SK-N-SH (cell line): ENCODE measurements around the gene CCDC150. TPM values are rescaled to one million over a fixed set of nuclear protein-coding genes. Genes with fewer than 3 reads are reported as not detected.

Source experiments
- CTCF ChIA-PET: fragments of 300-600, 350-600 bp; formaldehyde crosslinking; extraction: SDS; loops from one replicate; lab custom pipeline; 2021; lab: Yijun Ruan, JAX
- POLR2A ChIA-PET: fragments of 350-600 bp; sonication (Branson Sonifier 250); formaldehyde crosslinking; extraction: SDS; loops from one replicate; lab custom pipeline; 2020; ENCODE audit warnings: antibody characterized with exemption, inconsistent platforms; lab: Yijun Ruan, JAX
- DNase-seq: peaks from one replicate; pipeline ENCODE4 v3.0.0; 2012
- H2AFZ ChIP-seq: fragments of 200-600 bp; sonication (generic); 2 replicates; pipeline ENCODE4 v1.8.1; 2016; ENCODE audit warnings: antibody characterized with exemption, mild to moderate bottlenecking, low read depth
- H3F3A ChIP-seq: fragments of 200-600 bp; sonication (generic); replicated peaks from 2 replicates; pipeline ENCODE3; 2016; ENCODE audit warnings: antibody characterized with exemption, mild to moderate bottlenecking; ENCODE audit not compliant: insufficient read depth
- H3K27ac ChIP-seq, 2 experiments: fragments of 200-500 bp in 1 of 2; fragments of 200-600 bp in 1 of 2; sonication (Bioruptor generic) in 1 of 2; sonication (generic), shearing (Covaris generic) in 1 of 2; 2 replicates each; pipeline versions ENCODE4 v1.5.1 to v1.6.1; 2014 to 2016; ENCODE audit warnings: low read depth in 2 of 2, inconsistent platforms in 1 of 2, low read length in 1 of 2, mild to moderate bottlenecking in 1 of 2, mixed read lengths in 1 of 2
- H3K27me3 ChIP-seq: fragments of 200-600 bp; sonication (generic), shearing (Covaris generic); 2 replicates; pipeline ENCODE4 v1.6.1; 2016; ENCODE audit warnings: mixed run types; ENCODE audit not compliant: insufficient read depth
- H3K36me3 ChIP-seq, 2 experiments: fragments of 200-500 bp in 1 of 2; fragments of 200-600 bp in 1 of 2; sonication (Bioruptor generic) in 1 of 2; sonication (generic) in 1 of 2; replicated peaks in 1 of 2; 2 replicates each; pipeline versions ENCODE3 to v1.5.1; 2014 to 2016; ENCODE audit warnings: low read length in 1 of 2, mild to moderate bottlenecking in 1 of 2; ENCODE audit not compliant: insufficient read depth in 2 of 2, control insufficient read depth in 1 of 2
- H3K4me1 ChIP-seq, 2 experiments: fragments of 200-500 bp in 1 of 2; fragments of 200-600 bp in 1 of 2; sonication (Bioruptor generic) in 1 of 2; sonication (generic), shearing (Covaris generic) in 1 of 2; 2 replicates each; pipeline versions ENCODE4 v1.5.1 to v1.6.1; 2014 to 2016; ENCODE audit warnings: low read depth in 1 of 2, low read length in 1 of 2, mixed run types in 1 of 2; ENCODE audit not compliant: insufficient read depth in 2 of 2, control insufficient read depth in 1 of 2
- H3K4me2 ChIP-seq: fragments of 200-600 bp; sonication (generic), shearing (Covaris generic); 2 replicates; pipeline ENCODE4 v1.6.1; 2017; ENCODE audit warnings: mixed run types
- H3K4me3 ChIP-seq, 2 experiments: fragments of 200-500 bp in 1 of 2; fragments of 200-600 bp in 1 of 2; sonication (Bioruptor generic) in 1 of 2; sonication (generic), shearing (Covaris generic) in 1 of 2; 2 replicates each; pipeline versions ENCODE4 v1.5.1 to v1.8.1; 2014 to 2016; ENCODE audit warnings: low read depth in 2 of 2, inconsistent platforms in 1 of 2, low read length in 1 of 2, mild to moderate bottlenecking in 1 of 2, mixed read lengths in 1 of 2, moderate library complexity in 1 of 2
- H3K79me2 ChIP-seq: fragments of 200-600 bp; sonication (generic); 2 replicates; pipeline ENCODE4 v1.8.1; 2017; ENCODE audit warnings: mild to moderate bottlenecking; ENCODE audit not compliant: insufficient read depth
- H3K9ac ChIP-seq: fragments of 200-600 bp; sonication (generic); 2 replicates; pipeline ENCODE4 v1.6.1; 2017; ENCODE audit warnings: mixed run types
- H3K9me2 ChIP-seq: fragments of 200-600 bp; sonication (generic); 2 replicates; pipeline ENCODE4 v1.6.1; 2017; ENCODE audit warnings: mixed run types
- H3K9me3 ChIP-seq: fragments of 200-600 bp; sonication (generic); 2 replicates; pipeline ENCODE4 v1.6.1; 2017; ENCODE audit warnings: mixed run types, mild to moderate bottlenecking, moderate library complexity
- H4K20me1 ChIP-seq: fragments of 200-600 bp; sonication (generic); 2 replicates; pipeline ENCODE4 v1.6.1; 2017; ENCODE audit warnings: mild to moderate bottlenecking, mixed run types; ENCODE audit not compliant: insufficient read depth
- CTCF ChIP-seq: fragments of 200-600 bp; sonication (generic); IDR thresholded peaks from 2 replicates; pipeline ENCODE4 v1.6.1; 2017; ENCODE audit warnings: antibody characterized with exemption, mild to moderate bottlenecking, moderate library complexity
- ELF1 ChIP-seq: IDR thresholded peaks from 2 replicates; pipeline ENCODE4 v1.4.0; 2012
- EZH2phosphoT487 ChIP-seq: fragments of 200-600 bp; sonication (generic); IDR thresholded peaks from 2 replicates; pipeline ENCODE4 v1.6.1; 2017; ENCODE audit warnings: low read depth, mixed run types, mild to moderate bottlenecking, antibody characterized with exemption, moderate library complexity, borderline replicate concordance
- FOSL2 ChIP-seq: IDR thresholded peaks from 2 replicates; pipeline ENCODE4 v1.4.0; 2012; ENCODE audit warnings: low read depth, mild to moderate bottlenecking, moderate library complexity, borderline replicate concordance
- GABPA ChIP-seq: IDR thresholded peaks from 2 replicates; pipeline ENCODE4 v1.4.0; 2012; ENCODE audit warnings: low read depth, mild to moderate bottlenecking
- GATA2 ChIP-seq: sonication (generic); formaldehyde crosslinking; IDR thresholded peaks from 2 replicates; pipeline ENCODE4 v1.5.0; 2020; ENCODE audit warnings: mild to moderate bottlenecking, missing genetic modification reagents
- MEF2A ChIP-seq: IDR thresholded peaks from 2 replicates; pipeline ENCODE4 v1.4.0; 2012; ENCODE audit warnings: low read depth, borderline replicate concordance
- PBX3 ChIP-seq: IDR thresholded peaks from 2 replicates; pipeline ENCODE4; 2012
- RAD21 ChIP-seq: IDR thresholded peaks from 2 replicates; pipeline ENCODE4 v1.6.1; 2012; ENCODE audit warnings: mild to moderate bottlenecking, low read length
- RCOR1 ChIP-seq: fragments of 150-350 bp; IDR thresholded peaks from 2 replicates; pipeline ENCODE4 v1.6.1; 2017; ENCODE audit warnings: antibody characterized with exemption, low read length
- REST ChIP-seq: IDR thresholded peaks from 2 replicates; pipeline ENCODE4 v1.6.1; 2012; ENCODE audit warnings: mild to moderate bottlenecking, low read depth, low read length, moderate library complexity
- RFX5 ChIP-seq: IDR thresholded peaks from 2 replicates; pipeline ENCODE4 v1.6.1; 2012; ENCODE audit warnings: mild to moderate bottlenecking, improper control_type of control experiment, low read length
- SMC3 ChIP-seq: IDR thresholded peaks from 2 replicates; pipeline ENCODE4 v1.6.1; 2012; ENCODE audit warnings: low read depth, low read length, improper control_type of control experiment
- TEAD4 ChIP-seq: IDR thresholded peaks from 2 replicates; pipeline ENCODE4 v1.4.0; 2012; ENCODE audit warnings: mild to moderate bottlenecking, borderline replicate concordance; ENCODE audit not compliant: insufficient read depth
- USF1 ChIP-seq: IDR thresholded peaks from 2 replicates; pipeline ENCODE4 v1.4.0; 2012; ENCODE audit warnings: low read depth, borderline replicate concordance
- USF2 ChIP-seq: fragments of 150-350 bp; IDR thresholded peaks from 2 replicates; pipeline ENCODE4 v1.6.1; 2017; ENCODE audit warnings: antibody characterized with exemption, low read length, low read depth, borderline replicate concordance
- ZBTB33 ChIP-seq: IDR thresholded peaks from 2 replicates; pipeline ENCODE4 v1.4.0; 2012; ENCODE audit warnings: low read depth, borderline replicate concordance
- WGBS: methylation state at CpG from one replicate; pipeline ENCODE4 v1.1.6; 2017; ENCODE audit warnings: low lambda C conversion rate; 5-methylcytosine and 5-hydroxymethylcytosine counted together
- polyA plus RNA-seq, 3 experiments: library from polyadenylated mRNA; depleted of rRNA; stranded (reverse); fragments of >200 nt; gene quantifications; 2 replicates each; pipeline ENCODE4 v1.2.3, GENCODE V29; 2012

Gene CCDC150
- polyA plus RNA-seq, 1 of the 3 experiments (the other 2 are of a cell fraction), result 4.6 TPM

- no peaks in the 10 kb centered on the region for H3K27me3 ChIP-seq
- TF ChIP-seq USF1, result no peak
- TF ChIP-seq, all 33 proteins: peak for 0
- H3K36me3 ChIP-seq, result no peaks in the 10 kb centered on the region
- H3K79me2 ChIP-seq, result no peaks in the 10 kb centered on the region
- peaks cover 0 to 3% of the 10 kb centered on the region in 2 experiments; a peak in 1 of 4 replicates for H3K4me1 ChIP-seq
- no peak overlapping the region for H3K9ac ChIP-seq
- no peak overlapping the region for H3K27ac ChIP-seq
- DNase-seq, result no peak
- H3F3A ChIP-seq, result no peaks in the 10 kb centered on the region
- H4K20me1 ChIP-seq, result no peaks in the 10 kb centered on the region
- H3K9me3 ChIP-seq, result no peaks in the 10 kb centered on the region
- H3K4me3 ChIP-seq, result no peak overlapping the region
- H3K9me2 ChIP-seq, result no peaks in the 10 kb centered on the region
- H2AFZ ChIP-seq, result peak overlapping the region; percentile 49
- no peak overlapping the region for H3K4me2 ChIP-seq
- ChIA-PET CTCF (no interaction called here), POLR2A (no interaction called here)
Observed at GRCh38 chr2:196697825-196698224, 58.3 kb downstream of the CCDC150 start.

- WGBS, result 87% methylated on average over 2 of the region's 2 CpGs
- H3K4me2 ChIP-seq, result no peak overlapping the region
- H3K36me3 ChIP-seq, result no peaks in the 10 kb centered on the region
- H3K27me3 ChIP-seq, result no peaks in the 10 kb centered on the region
- H3K9me2 ChIP-seq, result no peaks in the 10 kb centered on the region
- no peaks in the 10 kb centered on the region for H3K79me2 ChIP-seq
- no peak overlapping the region for H3K27ac ChIP-seq
- no peak overlapping the region for H3K4me3 ChIP-seq
- no peaks in the 10 kb centered on the region for H3K4me1 ChIP-seq
- no peak overlapping the region for H2AFZ ChIP-seq
- no peaks in the 10 kb centered on the region for H3K9me3 ChIP-seq
- TF ChIP-seq CTCF (no peak), GATA2 (CRISPR knock-in tag) (no peak), ZBTB33 (no peak), REST (no peak), GABPA (no peak), RAD21 (no peak), ELF1 (no peak), PBX3 (no peak), RFX5 (no peak), FOSL2 (no peak), USF2 (no peak), TEAD4 (no peak), EZH2phosphoT487 (no peak), MEF2A (no peak), RCOR1 (no peak), SMC3 (no peak)
- POLR2A ChIA-PET, result no interaction called here
- H4K20me1 ChIP-seq, result no peaks in the 10 kb centered on the region
- no peak for DNase-seq
- H3F3A ChIP-seq, result no peaks in the 10 kb centered on the region
- no peak overlapping the region for H3K9ac ChIP-seq
- CTCF ChIA-PET, result no interaction called here
Observed at GRCh38 chr2:196702641-196703040, 63.1 kb downstream of the CCDC150 start.
